Measurements from ENCODE around the gene NAP1L4. TPM values are rescaled to one million over a fixed set of nuclear protein-coding genes. Genes with fewer than 3 reads are reported as not detected.

NAP1L4 gene
- polyA plus RNA-seq, 3 donors, result 33.1 to 59.3 (median 55.6) TPM

DNA sequence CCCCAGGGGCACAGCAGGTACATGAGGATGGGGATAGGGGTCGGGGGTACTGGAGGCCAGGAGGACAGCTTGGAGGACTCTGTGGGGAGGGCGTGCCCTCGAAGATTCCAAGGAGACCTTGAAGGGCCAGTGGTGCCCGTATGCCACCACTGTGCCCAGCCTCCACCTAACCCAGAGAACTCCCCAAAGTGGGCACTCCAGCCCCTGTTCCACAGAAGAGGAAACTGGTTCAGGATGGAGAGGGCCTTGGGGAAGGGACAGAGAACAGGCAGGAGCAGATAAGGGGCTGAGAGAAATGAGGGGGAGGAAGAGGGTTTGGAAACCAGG, 60.7 kb downstream of the NAP1L4 start:
- WGBS, 3 donors, result 51 to 82% (median 71%) methylated on average over 4 of the region's 4 CpGs
- no peak overlapping the region for H3K27ac ChIP-seq (ENCODE audit: low read depth, low read length)

DNA sequence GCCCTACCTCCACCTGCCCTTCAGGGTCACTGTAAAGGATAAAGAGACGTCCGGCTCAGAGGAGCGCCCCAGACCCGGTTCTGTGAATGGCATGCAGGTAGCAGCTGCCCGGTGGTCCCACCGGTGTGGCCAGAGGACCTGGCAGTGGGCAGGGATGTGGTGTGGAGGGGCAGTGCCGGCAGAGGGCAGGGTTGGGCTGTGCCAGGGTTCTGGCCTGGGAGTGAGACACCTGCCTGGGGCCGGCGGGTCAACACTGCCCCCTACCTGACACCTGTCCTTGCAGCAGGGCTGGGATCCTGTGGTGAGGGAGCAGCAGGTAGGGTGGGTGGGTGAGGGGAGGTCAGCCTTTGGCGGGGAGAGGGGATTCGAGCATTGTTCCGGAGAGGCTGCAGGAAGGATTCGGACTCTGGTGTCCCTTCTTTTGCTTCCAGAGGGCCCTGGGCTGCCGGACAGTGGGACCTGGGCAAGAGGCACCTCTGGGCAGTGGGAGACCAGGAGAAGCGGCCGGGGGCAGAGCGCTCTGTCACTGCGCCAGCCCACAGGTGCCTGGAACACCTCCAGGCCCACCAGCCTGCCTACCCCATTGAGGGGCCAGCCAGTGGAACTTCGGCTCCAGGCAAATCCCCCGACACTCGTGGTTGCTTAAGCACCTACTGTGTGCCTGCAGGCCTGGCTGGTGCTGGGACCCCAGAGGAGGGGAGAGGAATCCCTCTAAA, 61.3 kb downstream of the NAP1L4 start:
- WGBS, 3 donors, result 31 to 51% (median 49%) methylated on average over 21 of the region's 21 CpGs
- no peak overlapping the region for H3K27ac ChIP-seq (ENCODE audit: low read depth, low read length)

- WGBS, 3 donors, result 4 to 5% (median 5%) methylated on average over 44 to 47 of the region's 47 CpGs
- H3K27ac ChIP-seq (ENCODE audit: low read depth, low read length), result no peak overlapping the region
Measured at GRCh38 chr11:2929950-2930703, 62.0 kb downstream of the NAP1L4 start.

GRCh38 chr11:2929531-2929949, 62.6 kb downstream of the NAP1L4 start:
- WGBS, 3 donors, result 1 to 3% (median 3%) methylated on average over 25 to 48 of the region's 48 CpGs
- no peak overlapping the region for H3K27ac ChIP-seq (ENCODE audit: low read depth, low read length)

DNA sequence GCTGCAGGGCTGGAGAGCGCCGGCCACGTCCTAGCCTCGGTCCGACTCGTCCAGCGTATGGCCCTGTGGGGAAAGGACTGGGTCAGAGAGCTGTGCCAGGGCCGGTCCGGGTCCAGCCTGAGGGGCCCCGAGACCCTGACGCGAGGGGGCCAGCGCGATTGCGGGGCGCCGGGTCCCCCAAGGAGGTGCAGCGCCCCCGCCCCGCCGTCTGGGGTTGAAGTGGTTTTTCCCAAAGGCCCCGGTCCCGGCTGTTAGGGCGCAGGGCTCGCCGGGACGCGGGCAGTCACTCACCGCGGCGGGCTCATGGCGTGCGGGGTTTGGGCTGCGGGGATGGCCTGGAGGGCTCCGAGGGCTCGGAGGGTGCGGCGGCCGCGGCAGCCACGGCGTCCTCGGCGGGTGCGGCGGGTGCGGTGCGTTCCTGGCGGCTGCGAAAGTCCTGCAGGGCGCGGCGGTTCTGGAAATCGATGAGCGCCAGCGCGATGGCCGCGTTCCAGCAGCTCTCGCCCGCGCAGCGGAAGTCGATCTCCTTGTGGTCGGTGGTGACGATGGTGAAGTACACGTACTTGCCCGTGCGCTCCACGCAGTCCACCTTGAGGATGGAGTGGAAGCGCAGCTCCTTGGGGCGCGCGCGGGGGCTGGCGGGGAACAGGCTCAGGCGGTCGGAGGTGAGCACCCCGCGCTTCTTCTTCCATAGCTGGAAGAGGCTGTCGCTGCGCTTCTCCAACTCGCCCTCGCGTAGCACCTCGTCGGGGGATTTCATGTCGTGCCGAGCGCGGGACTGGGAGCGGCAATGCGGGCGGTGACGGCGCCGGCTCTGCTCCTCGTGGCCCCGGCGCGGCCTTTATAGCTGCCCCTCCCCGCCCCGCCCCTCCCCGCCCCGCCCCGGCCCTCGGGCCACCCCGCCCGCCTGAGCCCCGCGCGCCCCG, 63.3 kb downstream of the NAP1L4 start, which contains the start of gene PHLDA2:
TSS of gene PHLDA2 (minus strand) at position 816 of the 926 bp plus-strand sequence. CDS start at position 760, 56 bp downstream.
- 1% methylated on average over 91 to 105 of the region's 113 CpGs for WGBS, 3 donors
- no peak within 1 kb of the TSS for H3K27ac ChIP-seq (ENCODE audit: low read depth, low read length)

DNA sequence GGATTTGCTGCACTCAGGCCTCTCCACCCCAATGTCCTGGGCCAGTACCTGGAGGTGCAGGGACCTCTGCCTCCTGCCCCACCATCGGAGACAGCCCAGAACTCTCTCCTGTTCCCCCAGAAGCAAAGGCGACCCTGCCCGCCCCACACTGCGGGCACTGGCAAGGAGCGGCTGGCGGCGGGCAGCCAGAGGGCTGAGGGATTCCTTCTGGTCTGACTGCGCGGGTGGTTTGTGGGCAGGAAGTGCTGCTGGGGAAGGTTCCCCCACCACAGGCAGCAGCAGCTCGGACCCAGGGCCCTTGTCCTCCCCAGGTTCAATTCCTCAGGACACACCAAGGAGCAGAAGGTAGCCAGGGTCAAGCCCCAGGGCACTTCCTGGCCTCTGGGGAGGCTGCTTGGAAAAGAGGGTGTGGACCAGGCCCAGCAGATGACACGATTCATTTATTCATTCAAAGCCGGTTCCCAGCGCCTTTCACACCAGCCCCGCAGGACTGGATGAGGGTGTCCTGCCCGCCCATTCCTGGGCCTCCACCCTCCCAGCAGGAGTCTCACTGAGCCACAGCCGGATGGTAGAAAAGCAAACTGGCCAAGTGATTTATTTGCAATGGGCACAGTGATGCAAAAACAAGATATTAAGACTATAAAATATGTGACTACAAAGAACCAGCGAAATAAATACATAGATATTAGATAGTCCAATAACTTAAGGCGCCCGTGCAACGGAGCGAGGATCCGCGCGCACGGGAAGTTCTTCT, 64.1 kb downstream of the NAP1L4 start:
- WGBS, 3 donors, result 29 to 51% (median 32%) methylated on average over 25 of the region's 25 CpGs
- H3K27ac ChIP-seq (ENCODE audit: low read depth, low read length), result no peak overlapping the region

DNA sequence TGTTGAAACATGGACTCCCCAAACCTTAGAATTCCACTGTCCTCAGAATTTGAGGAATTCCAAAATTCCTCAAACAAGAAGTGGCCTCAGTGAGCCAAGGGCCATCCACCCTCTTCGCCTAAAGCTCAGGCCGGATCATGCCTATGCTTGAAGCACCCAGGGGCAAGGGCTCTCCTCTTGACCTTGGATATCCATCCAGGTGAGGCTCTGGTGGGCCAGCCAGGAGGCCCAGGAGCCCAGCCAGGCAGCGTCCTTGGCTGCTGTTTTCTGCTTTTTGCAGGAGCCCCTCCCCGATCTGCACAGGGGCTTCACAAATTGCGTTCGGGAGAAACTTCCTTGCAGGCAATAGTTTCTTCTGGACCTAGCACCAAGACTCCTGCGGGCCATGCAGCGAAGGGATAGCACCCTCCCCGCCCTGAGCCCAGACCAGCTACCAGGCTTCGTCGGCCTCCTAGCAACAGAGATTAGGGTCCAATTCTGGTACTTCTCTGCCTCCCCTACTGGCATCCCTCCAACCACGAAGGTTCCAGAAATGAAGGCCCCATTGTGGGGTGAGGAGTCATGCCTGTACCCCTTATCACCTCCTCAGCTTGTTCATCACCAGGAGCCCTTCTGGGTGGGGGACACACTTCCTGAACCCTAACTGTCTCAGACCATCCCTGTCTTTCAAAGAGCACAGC, 64.9 kb downstream of the NAP1L4 start:
- WGBS, 3 donors, result 89 to 91% (median 89%) methylated on average over 12 of the region's 12 CpGs
- no peak overlapping the region for H3K27ac ChIP-seq (ENCODE audit: low read depth, low read length)

DNA sequence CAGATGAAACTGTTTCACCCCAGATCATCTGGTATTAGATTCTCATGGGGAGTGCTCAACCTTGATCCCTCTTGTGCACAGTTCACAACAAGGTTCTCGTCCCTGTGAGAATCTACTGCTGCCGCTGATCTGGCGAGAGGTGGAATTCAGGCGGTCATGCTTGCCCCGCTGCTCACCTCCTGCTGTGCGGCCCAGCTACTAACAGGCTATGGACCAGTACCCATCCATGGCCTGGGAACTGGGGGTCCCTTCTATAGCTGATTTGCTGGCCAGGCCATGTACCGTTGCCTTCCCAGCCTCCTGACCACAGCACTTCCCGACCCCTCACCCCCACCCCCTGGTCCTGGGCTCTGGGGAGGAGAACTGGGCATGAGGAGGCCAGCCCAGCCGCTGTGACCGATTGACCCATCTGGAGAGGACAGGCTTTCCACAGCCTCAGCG, 65.5 kb downstream of the NAP1L4 start:
- WGBS, 3 donors, result 92 to 98% (median 96%) methylated on average over 11 of the region's 11 CpGs
- H3K27ac ChIP-seq (ENCODE audit: low read depth, low read length), result no peak overlapping the region

- 89 to 96% (median 93%) methylated on average over 30 of the region's 30 CpGs for WGBS, 3 donors
- H3K27ac ChIP-seq (ENCODE audit: low read depth, low read length), result no peak overlapping the region
Measured at GRCh38 chr11:2924821-2925675, 67.1 kb downstream of the NAP1L4 start.

DNA sequence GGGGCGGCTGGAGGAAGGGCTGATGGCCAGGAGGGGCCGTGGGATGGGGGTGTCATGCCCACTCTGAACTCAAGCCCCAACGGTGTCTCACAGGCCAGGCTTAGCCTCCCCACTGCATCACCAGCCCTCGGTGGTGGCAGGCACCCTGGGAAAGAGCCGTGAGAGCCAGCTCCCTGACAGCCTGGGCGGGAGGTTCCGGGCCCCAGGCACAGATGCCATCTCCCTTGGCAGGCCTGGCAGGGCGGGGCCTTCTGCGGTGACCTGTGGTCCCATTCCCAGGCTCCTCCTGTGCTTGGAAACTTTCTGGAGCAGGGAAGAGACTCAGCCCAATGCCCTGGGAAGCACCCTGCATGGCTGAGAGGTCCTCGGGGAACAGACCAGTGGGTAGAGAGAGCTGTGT, 67.7 kb downstream of the NAP1L4 start:
- no peak overlapping the region for H3K27ac ChIP-seq (ENCODE audit: low read depth, low read length)
- 74 to 82% (median 81%) methylated on average over 10 of the region's 10 CpGs for WGBS, 3 donors

- WGBS, 3 donors, result 85 to 92% (median 90%) methylated on average over 19 to 22 of the region's 22 CpGs
Measured at GRCh38 chr11:2923446-2924375, 68.4 kb downstream of the NAP1L4 start.

GRCh38 chr11:2922655-2923054, 69.5 kb downstream of the NAP1L4 start:
- H3K27ac ChIP-seq (ENCODE audit: low read depth, low read length), result no peak overlapping the region
- WGBS, 3 donors, result 79 to 93% (median 89%) methylated on average over 3 of the region's 3 CpGs

More at GRCh38 chr11:2923446-2924375, 68.4 kb downstream of the NAP1L4 start:
- no peak overlapping the region for H3K27ac ChIP-seq (ENCODE audit: low read depth, low read length)

DNA sequence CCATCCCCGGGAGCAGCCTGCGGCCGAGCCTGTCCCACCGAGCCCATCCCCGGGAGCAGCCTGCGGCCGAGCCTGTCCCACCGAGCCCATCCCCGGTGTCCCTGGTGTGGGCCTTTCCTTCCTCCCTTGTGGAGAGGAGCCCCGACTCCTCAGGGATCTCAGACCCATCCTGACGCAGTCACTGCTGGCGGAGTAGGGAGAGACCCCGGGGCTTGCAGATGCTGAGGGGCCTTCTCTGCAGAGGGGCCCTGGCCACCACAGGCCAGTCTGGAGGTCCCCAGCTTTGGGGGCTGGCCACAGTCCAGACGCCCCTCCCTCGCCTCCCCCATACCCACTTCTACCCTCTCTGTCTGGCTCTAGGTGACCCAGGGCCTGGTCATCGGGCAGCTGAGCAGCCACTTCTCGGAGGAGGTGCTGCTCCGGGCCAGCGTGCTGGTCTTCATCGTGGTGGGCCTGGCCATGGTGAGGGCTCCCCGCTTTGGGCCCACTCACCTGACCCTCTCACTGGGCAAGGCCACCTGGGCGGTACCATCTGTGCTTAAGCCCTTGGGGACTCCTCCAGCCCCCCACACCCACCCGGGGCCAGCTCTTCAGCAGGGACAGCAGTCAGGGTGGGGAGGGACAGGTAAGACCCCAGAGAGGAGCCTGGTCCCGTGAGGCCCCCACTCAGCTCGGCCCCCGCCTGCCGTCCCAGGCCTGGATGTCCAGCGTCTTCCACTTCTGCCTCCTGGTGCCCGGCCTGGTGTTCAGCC, 70.2 kb downstream of the NAP1L4 start:
- H3K27ac ChIP-seq (ENCODE audit: low read depth, low read length), result no peak overlapping the region
- 83 to 94% (median 89%) methylated on average over 19 to 27 of the region's 29 CpGs for WGBS, 3 donors

- no peak overlapping the region for H3K27ac ChIP-seq (ENCODE audit: low read depth, low read length)
- WGBS, 3 donors, result 91 to 95% (median 93%) methylated on average over 9 to 13 of the region's 16 CpGs
Measured at GRCh38 chr11:2921261-2921660, 70.9 kb downstream of the NAP1L4 start.

DNA sequence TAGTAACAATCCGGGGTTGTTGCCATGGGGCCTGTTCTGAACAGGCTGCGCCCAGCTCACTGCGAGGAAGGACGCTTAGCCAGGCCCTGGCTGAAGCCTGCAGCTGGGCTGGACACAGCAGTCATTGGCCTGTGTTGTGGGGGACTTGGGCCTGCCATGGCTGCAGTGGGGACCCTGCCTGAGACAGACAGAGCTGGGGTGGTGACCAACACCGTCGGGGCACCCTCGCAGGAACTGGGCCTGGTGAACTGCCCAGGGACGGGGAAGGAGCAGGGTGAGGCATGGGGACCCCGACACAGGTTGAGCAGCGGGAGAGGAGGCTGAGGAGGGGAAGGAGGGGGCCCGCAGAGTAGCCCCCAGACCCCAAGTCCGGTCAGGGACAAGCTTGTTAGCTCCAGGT, 71.8 kb downstream of the NAP1L4 start:
- 91 to 93% (median 93%) methylated on average over 12 of the region's 12 CpGs for WGBS, 3 donors
- H3K27ac ChIP-seq (ENCODE audit: low read depth, low read length), result no peak overlapping the region
